OCI-LY7 (cell line): ENCODE measurements around the gene PACSIN2.

ENCODE experiments used
- EZH2phosphoT487 ChIP-seq: fragments of 200-600 bp; sonication (generic); IDR thresholded peaks from 2 replicates; pipeline ENCODE4 v1.6.1; 2018; ENCODE audit warnings: low read depth, borderline replicate concordance, mild to moderate bottlenecking, mixed run types, antibody characterized with exemption, low read length, moderate library complexity, mixed read lengths
- TF ChIP-seq, protein P1 (sequence below): fragments of 200-600 bp; sonication (generic); conservative IDR thresholded peaks from 2 replicates; pipeline ENCODE4 v1.5.1; 2014; ENCODE audit warnings: mild to moderate bottlenecking, antibody characterized with exemption, low read length, moderate library complexity, mixed read lengths

DNA sequence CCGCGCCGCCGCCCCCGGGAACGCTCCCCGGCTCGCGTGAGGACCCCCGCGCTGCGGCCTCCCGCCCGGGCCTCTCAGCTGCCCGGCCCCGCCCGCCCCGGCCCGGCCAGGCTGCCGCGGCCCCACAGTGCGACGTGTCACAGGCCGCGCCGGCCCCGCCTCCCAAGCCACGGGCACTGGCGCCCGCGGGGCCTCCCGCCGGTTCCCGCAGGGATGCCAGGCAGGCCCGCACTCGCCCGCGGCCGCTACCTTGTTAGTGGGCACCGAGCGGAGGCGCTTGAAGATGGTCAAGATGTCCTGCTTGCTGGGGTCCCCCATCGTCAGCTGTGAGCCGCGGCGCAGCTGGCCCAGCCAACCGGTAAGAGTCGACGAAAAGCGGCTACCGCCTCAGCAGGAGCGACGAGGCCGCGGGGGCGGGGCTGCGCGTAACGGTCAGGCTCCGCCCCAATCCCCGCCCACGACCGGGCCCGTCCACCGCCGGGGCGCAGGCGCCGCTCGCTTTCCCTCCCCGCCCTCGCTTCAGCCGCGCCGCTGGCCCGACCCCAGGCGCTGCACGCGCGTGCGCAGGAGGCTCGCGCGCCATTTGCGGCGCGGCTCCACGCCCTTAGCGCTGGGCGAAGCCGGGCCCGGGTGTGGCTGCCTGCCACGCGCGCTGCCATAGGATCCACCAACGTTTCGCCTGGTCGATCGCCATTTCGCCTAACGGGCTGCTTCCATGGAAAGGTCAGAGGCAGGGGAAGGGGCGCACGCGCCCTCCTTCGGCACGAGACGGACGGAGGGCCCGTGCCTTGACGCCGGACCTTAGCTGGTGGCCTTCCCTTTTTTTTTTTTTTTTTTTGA lies 157.9 kb downstream of the PACSIN2 start, which contains the start of gene ARFGAP3:
- TF ChIP-seq, protein P1, sequence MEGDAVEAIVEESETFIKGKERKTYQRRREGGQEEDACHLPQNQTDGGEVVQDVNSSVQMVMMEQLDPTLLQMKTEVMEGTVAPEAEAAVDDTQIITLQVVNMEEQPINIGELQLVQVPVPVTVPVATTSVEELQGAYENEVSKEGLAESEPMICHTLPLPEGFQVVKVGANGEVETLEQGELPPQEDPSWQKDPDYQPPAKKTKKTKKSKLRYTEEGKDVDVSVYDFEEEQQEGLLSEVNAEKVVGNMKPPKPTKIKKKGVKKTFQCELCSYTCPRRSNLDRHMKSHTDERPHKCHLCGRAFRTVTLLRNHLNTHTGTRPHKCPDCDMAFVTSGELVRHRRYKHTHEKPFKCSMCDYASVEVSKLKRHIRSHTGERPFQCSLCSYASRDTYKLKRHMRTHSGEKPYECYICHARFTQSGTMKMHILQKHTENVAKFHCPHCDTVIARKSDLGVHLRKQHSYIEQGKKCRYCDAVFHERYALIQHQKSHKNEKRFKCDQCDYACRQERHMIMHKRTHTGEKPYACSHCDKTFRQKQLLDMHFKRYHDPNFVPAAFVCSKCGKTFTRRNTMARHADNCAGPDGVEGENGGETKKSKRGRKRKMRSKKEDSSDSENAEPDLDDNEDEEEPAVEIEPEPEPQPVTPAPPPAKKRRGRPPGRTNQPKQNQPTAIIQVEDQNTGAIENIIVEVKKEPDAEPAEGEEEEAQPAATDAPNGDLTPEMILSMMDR = no peak
- TF ChIP-seq EZH2phosphoT487 = no peak
